ENCODE data around the gene PLEKHG2. TPM values are rescaled to one million over a fixed set of nuclear protein-coding genes. Genes with fewer than 3 reads are reported as not detected.

PLEKHG2 gene
- total RNA-seq, 3 donors from 2014 or later (not counting 1 experiment from before 2014, with no cell fraction given): 70.2 to 129 (median 80.7) TPM

DNA sequence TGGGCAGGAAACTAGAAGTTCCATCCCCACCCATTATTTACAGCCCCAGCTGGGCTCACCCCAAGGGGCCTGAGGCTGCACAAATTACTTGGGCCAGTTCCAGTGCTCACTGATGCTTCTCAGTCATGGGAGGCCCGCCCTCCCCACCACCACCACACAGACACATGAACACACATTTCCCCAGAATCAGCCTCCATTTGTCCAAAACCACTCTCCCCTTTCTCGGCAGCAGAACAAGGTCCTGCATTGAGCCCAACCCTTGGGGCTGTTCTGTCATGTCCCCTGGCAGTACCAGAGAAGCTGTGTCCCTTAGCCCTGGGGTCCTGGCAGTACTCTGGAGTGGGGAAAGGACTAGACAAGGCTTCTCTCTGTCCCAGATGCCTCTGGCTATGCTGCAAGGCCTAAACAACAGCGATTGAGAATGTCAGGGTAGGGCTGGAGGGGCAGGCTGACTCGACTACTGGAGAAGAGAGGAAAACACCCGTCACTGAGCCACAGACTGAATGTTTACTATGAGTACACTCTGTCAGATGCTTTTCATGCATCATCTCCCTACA, 48.5 kb upstream of the PLEKHG2 start:
- peak overlapping the region; percentile 75 for H3K27ac ChIP-seq (ENCODE audit: low read length)
- 87% methylated on average over 4 of the region's 5 CpGs for WGBS (ENCODE audit: insufficient coverage)
- no peak for ATAC-seq

GRCh38 chr19:39365531-39365930, 46.9 kb upstream of the PLEKHG2 start:
- TF ChIP-seq, protein P1, sequence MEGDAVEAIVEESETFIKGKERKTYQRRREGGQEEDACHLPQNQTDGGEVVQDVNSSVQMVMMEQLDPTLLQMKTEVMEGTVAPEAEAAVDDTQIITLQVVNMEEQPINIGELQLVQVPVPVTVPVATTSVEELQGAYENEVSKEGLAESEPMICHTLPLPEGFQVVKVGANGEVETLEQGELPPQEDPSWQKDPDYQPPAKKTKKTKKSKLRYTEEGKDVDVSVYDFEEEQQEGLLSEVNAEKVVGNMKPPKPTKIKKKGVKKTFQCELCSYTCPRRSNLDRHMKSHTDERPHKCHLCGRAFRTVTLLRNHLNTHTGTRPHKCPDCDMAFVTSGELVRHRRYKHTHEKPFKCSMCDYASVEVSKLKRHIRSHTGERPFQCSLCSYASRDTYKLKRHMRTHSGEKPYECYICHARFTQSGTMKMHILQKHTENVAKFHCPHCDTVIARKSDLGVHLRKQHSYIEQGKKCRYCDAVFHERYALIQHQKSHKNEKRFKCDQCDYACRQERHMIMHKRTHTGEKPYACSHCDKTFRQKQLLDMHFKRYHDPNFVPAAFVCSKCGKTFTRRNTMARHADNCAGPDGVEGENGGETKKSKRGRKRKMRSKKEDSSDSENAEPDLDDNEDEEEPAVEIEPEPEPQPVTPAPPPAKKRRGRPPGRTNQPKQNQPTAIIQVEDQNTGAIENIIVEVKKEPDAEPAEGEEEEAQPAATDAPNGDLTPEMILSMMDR (IDR thresholded peaks at IDR 0.05): no peak
- Histone ChIP-seq H3K4me3 (ENCODE audit: low read length) (no peak overlapping the region), H3K9me3 (ENCODE audit: control insufficient read depth, insufficient read depth, low read length) (no peaks in the 10 kb centered on the region), H3K36me3 (ENCODE audit: control insufficient read depth, insufficient read depth, low read length) (peaks cover 40% of the 10 kb centered on the region), H3K4me1 (ENCODE audit: control insufficient read depth, insufficient read depth, low read length) (peaks cover 6% of the 10 kb centered on the region), H3K27me3 (ENCODE audit: control insufficient read depth, insufficient read depth, low read length) (no peaks in the 10 kb centered on the region), H3K27ac (ENCODE audit: low read length) (no peak overlapping the region)
- H3K27me3 Mint-ChIP-seq (ENCODE audit: low read depth in 2 of 2): no peaks in the 10 kb centered on the region
- DNase-seq (no peak), ATAC-seq (no peak)
- peaks cover 0 to 9% of the 10 kb centered on the region in 2 donors for H3K4me1 Mint-ChIP-seq
- H3K9me3 Mint-ChIP-seq: no peaks in the 10 kb centered on the region
- no peak overlapping the region for H3K4me3 Mint-ChIP-seq
- no peaks in the 10 kb centered on the region for H3K36me3 Mint-ChIP-seq
- 100% methylated on average over 1 of the region's 1 CpG for WGBS (ENCODE audit: insufficient coverage)
- no peak overlapping the region for H3K27ac Mint-ChIP-seq
- intact Hi-C loops (cut with micrococcal nuclease): no loop called here

More for the DNA sequence above, 48.5 kb upstream of the PLEKHG2 start:
- Histone ChIP-seq H3K27me3 (ENCODE audit: control insufficient read depth, insufficient read depth, low read length) (no peaks in the 10 kb centered on the region), H3K36me3 (ENCODE audit: control insufficient read depth, insufficient read depth, low read length) (peaks cover 40% of the 10 kb centered on the region), H3K9me3 (ENCODE audit: control insufficient read depth, insufficient read depth, low read length) (no peaks in the 10 kb centered on the region), H3K4me3 (ENCODE audit: low read length) (no peak overlapping the region), H3K4me1 (ENCODE audit: control insufficient read depth, insufficient read depth, low read length) (peaks cover 6% of the 10 kb centered on the region)
- Mint-ChIP-seq H3K27ac (no peak overlapping the region), H3K27me3 (ENCODE audit: low read depth in 2 of 2) (no peaks in the 10 kb centered on the region), H3K4me3 (no peak overlapping the region), H3K4me1 (peaks cover 0 to 9% of the 10 kb centered on the region in 2 donors), H3K36me3 (no peaks in the 10 kb centered on the region), H3K9me3 (no peaks in the 10 kb centered on the region)
- no peak for DNase-seq
- intact Hi-C loops (cut with micrococcal nuclease): no loop called here
- TF ChIP-seq, protein P1 (IDR thresholded peaks at IDR 0.05): no peak

- no peak overlapping the region for H3K4me3 ChIP-seq (ENCODE audit: low read length)
- H3K27ac ChIP-seq (ENCODE audit: low read length): no peak overlapping the region
- TF ChIP-seq, protein P1 (IDR thresholded peaks at IDR 0.05): no peak
- H3K36me3 ChIP-seq (ENCODE audit: control insufficient read depth, insufficient read depth, low read length): peaks cover 32% of the 10 kb centered on the region
- Mint-ChIP-seq H3K27ac (no peak overlapping the region), H3K4me1 (peaks cover 0 to 9% of the 10 kb centered on the region in 2 donors), H3K9me3 (no peaks in the 10 kb centered on the region), H3K4me3 (no peak overlapping the region), H3K27me3 (ENCODE audit: low read depth in 2 of 2) (no peaks in the 10 kb centered on the region), H3K36me3 (no peaks in the 10 kb centered on the region)
- DNase-seq (no peak), ATAC-seq (no peak)
- H3K27me3 ChIP-seq (ENCODE audit: control insufficient read depth, insufficient read depth, low read length): no peaks in the 10 kb centered on the region
- H3K4me1 ChIP-seq (ENCODE audit: control insufficient read depth, insufficient read depth, low read length): no peaks in the 10 kb centered on the region
- 86% methylated on average over 2 of the region's 2 CpGs for WGBS (ENCODE audit: insufficient coverage)
- intact Hi-C loops (cut with micrococcal nuclease): no loop called here
- no peaks in the 10 kb centered on the region for H3K9me3 ChIP-seq (ENCODE audit: control insufficient read depth, insufficient read depth, low read length)
Measured at GRCh38 chr19:39369200-39369599, 43.3 kb upstream of the PLEKHG2 start.

DNA sequence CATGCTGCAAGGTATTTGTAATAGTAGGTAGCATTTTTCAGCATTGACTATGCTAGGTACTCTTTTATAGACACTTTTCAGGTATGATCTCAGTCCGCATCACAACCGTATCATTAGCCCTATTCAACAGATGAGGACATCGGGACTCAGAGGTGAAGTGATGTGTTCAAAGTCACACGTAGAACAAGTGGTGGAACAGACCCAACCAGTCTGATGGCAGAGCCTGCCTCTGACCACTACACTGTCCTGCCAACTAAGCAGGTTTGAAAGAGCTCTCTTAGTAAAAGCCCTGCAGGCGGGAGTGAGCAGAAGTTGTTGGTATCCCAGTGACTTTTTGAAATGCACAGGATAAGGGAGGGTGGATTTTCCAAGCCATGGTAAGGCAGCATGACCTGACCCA, 41.7 kb upstream of the PLEKHG2 start:
- H3K9me3 Mint-ChIP-seq: no peaks in the 10 kb centered on the region
- Histone ChIP-seq H3K27ac (ENCODE audit: low read length) (no peak overlapping the region), H3K9me3 (ENCODE audit: control insufficient read depth, insufficient read depth, low read length) (no peaks in the 10 kb centered on the region), H3K36me3 (ENCODE audit: control insufficient read depth, insufficient read depth, low read length) (peaks cover 38% of the 10 kb centered on the region), H3K4me3 (ENCODE audit: low read length) (no peak overlapping the region), H3K4me1 (ENCODE audit: control insufficient read depth, insufficient read depth, low read length) (no peaks in the 10 kb centered on the region), H3K27me3 (ENCODE audit: control insufficient read depth, insufficient read depth, low read length) (no peaks in the 10 kb centered on the region)
- DNase-seq: no peak
- ATAC-seq: no peak
- TF ChIP-seq, protein P1 (IDR thresholded peaks at IDR 0.05): no peak
- peak overlapping the region in 1 of 2 donors; percentile 31 for H3K27ac Mint-ChIP-seq
- no peaks in the 10 kb centered on the region for H3K36me3 Mint-ChIP-seq
- H3K4me1 Mint-ChIP-seq: peaks cover 0 to 5% of the 10 kb centered on the region in 2 donors
- no peak overlapping the region for H3K4me3 Mint-ChIP-seq
- H3K27me3 Mint-ChIP-seq (ENCODE audit: low read depth in 2 of 2): no peaks in the 10 kb centered on the region
- intact Hi-C loops (cut with micrococcal nuclease): no loop called here
- WGBS (ENCODE audit: insufficient coverage): 95% methylated on average over 5 of the region's 5 CpGs

All from natural killer cell (primary cell).